Esophagus muscularis mucosa (tissue), 3 donors: ENCODE results near the gene ZFR.

Experiments
- POLR2A ChIP-seq: fragments of 450-650 bp; IDR thresholded peaks from one replicate; pipeline ENCODE4 v1.6.1; 2017; ENCODE audit warnings: antibody characterized with exemption, moderate library complexity, mild to moderate bottlenecking, low read depth
- TF ChIP-seq, protein P1 (sequence below), 3 experiments: fragments of 200-600 bp in 2 of 3; fragments of 450-650 bp in 1 of 3; sonication (generic) in 2 of 3; IDR thresholded peaks; one replicate each; pipeline ENCODE4 v1.5.1; 2017 to 2019; ENCODE audit warnings: antibody characterized with exemption in 3 of 3, mild to moderate bottlenecking in 2 of 3, moderate library complexity in 1 of 3

GRCh38 chr5:32378966-32379365 lies 65.6 kb downstream of the ZFR start:
- no peak for TF ChIP-seq POLR2A
- TF ChIP-seq, protein P1, sequence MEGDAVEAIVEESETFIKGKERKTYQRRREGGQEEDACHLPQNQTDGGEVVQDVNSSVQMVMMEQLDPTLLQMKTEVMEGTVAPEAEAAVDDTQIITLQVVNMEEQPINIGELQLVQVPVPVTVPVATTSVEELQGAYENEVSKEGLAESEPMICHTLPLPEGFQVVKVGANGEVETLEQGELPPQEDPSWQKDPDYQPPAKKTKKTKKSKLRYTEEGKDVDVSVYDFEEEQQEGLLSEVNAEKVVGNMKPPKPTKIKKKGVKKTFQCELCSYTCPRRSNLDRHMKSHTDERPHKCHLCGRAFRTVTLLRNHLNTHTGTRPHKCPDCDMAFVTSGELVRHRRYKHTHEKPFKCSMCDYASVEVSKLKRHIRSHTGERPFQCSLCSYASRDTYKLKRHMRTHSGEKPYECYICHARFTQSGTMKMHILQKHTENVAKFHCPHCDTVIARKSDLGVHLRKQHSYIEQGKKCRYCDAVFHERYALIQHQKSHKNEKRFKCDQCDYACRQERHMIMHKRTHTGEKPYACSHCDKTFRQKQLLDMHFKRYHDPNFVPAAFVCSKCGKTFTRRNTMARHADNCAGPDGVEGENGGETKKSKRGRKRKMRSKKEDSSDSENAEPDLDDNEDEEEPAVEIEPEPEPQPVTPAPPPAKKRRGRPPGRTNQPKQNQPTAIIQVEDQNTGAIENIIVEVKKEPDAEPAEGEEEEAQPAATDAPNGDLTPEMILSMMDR (IDR thresholded peaks at IDR 0.05), result no peak
